GM19240 (cell line): Measurements from ENCODE around the gene PAQR3.

Experiments
- DNase-seq: peaks from one replicate; pipeline ENCODE4 v3.0.0; 2011; ENCODE audit warnings: low spot score; ENCODE audit not compliant: insufficient read length

Gene PAQR3

DNA sequence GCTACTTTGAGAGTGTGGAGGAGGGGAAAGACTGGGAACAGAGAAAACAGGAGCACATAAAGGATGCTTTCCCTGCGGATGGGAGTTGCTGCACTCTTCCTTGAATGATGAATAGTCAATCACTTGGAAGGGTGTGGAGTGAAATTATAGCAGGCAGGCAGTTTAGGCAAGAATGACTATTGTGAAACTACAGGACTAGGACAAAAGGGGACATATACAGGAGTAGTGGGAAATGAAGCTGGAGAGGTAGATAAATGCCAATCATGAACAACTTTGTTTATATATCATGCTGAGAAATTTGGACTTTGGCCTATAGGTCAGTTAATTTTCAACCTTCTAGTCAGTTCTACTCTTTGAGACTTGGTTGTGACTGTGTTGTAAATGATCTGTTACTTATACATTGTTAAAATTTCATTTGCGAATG lies 76.9 kb downstream of the PAQR3 start:
- no peak for DNase-seq
